ENCODE results near the gene AARS2. TPM values are rescaled to one million over a fixed set of nuclear protein-coding genes. Genes with fewer than 3 reads are reported as not detected.
"Not testable (repeated sequence)": the region's sequence is repeated elsewhere in the genome, so short reads cannot be mapped to it uniquely, and the experiment has no call there.

The AARS2 gene
- total RNA-seq, 4 donors from 2014 or later, result 13.9 to 17.7 (median 16.4) TPM

GRCh38 chr6:44329858-44330257 is 16.7 kb upstream of the AARS2 start:
- TF ChIP-seq POLR2AphosphoS5 (IDR thresholded peaks at IDR 0.05) (no peak), POLR2A (IDR thresholded peaks at IDR 0.05) (no peak), EP300 (IDR thresholded peaks at IDR 0.05) (no peak)
- TF ChIP-seq, protein P1, sequence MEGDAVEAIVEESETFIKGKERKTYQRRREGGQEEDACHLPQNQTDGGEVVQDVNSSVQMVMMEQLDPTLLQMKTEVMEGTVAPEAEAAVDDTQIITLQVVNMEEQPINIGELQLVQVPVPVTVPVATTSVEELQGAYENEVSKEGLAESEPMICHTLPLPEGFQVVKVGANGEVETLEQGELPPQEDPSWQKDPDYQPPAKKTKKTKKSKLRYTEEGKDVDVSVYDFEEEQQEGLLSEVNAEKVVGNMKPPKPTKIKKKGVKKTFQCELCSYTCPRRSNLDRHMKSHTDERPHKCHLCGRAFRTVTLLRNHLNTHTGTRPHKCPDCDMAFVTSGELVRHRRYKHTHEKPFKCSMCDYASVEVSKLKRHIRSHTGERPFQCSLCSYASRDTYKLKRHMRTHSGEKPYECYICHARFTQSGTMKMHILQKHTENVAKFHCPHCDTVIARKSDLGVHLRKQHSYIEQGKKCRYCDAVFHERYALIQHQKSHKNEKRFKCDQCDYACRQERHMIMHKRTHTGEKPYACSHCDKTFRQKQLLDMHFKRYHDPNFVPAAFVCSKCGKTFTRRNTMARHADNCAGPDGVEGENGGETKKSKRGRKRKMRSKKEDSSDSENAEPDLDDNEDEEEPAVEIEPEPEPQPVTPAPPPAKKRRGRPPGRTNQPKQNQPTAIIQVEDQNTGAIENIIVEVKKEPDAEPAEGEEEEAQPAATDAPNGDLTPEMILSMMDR (IDR thresholded peaks at IDR 0.05), result no peak
- H3K27me3 ChIP-seq, result peaks cover 17% of the 10 kb centered on the region
- 67% methylated on average over 5 of the region's 5 CpGs for WGBS

DNA sequence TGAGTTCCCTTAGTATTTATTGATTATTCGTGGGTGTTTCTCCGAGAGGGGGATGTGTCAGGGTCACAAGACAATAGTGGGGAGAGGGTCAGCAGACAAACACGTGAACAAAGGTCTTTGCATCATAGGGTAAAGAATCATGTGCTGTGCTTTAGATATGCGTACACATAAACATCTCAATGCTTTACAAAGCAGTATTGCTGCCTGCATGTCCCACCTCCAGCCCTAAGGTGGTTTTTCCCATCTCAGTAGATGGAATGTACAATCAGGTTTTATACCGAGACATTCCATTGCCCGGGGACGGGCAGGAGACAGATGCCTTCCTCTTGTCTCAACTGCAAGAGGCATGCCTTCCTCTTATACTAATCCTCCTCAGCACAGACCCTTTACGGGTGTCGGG is 15.1 kb upstream of the AARS2 start:
- DNase-seq (ENCODE audit: low spot score in 2 of 2); H3K4me3 ChIP-seq; H3K9me3 ChIP-seq; H3K27ac ChIP-seq; H3K4me1 ChIP-seq; H3K36me3 ChIP-seq: not testable (repeated sequence)
- WGBS, result 61% methylated on average over 4 of the region's 9 CpGs
- H3K27me3 ChIP-seq, result peaks cover 17% of the 10 kb centered on the region

More at GRCh38 chr6:44329858-44330257, 16.7 kb upstream of the AARS2 start:
- Histone ChIP-seq H3K4me1 (no peaks in the 10 kb centered on the region), H3K27ac (no peak overlapping the region), H3K36me3 (no peaks in the 10 kb centered on the region), H3K4me3 (no peak overlapping the region), H3K9me3 (no peaks in the 10 kb centered on the region)
- no peak for DNase-seq (ENCODE audit: low spot score in 2 of 2)

DNA sequence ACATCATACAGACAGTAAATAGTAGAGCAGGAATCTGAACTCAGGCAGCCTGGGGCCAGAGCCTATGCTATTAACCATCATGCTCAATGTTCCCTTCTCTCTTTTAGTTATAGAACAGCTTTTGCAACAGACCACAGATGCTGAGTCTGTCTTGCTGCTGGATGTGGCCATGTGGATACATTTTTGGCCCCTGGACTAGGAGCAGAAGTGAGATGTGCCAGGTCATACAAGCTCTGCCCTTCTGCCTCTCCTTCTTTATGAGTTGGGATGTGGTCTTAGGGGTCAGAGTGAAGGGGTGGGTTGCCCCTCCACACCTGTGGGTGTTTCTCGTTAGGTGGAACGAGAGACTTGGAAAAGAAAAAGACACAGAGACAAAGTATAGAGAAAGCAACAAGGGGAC is 14.6 kb upstream of the AARS2 start:
- Histone ChIP-seq H3K4me1 (no peaks in the 10 kb centered on the region), H3K9me3 (no peaks in the 10 kb centered on the region), H3K27ac (no peak overlapping the region), H3K36me3 (no peaks in the 10 kb centered on the region), H3K27me3 (peaks cover 17% of the 10 kb centered on the region), H3K4me3 (no peak overlapping the region)
- 80% methylated on average over 2 of the region's 2 CpGs for WGBS
- DNase-seq (ENCODE audit: low spot score in 2 of 2), result no peak
- no peak for TF ChIP-seq POLR2AphosphoS5 (IDR thresholded peaks at IDR 0.05)
- TF ChIP-seq, protein P1 (IDR thresholded peaks at IDR 0.05), result no peak
- no peak for TF ChIP-seq POLR2A (IDR thresholded peaks at IDR 0.05)
- TF ChIP-seq EP300 (IDR thresholded peaks at IDR 0.05), result no peak

GRCh38 chr6:44327096-44327495 is 13.9 kb upstream of the AARS2 start:
- no peak for DNase-seq (ENCODE audit: low spot score in 2 of 2)
- TF ChIP-seq, protein P1 (IDR thresholded peaks at IDR 0.05), result no peak
- TF ChIP-seq POLR2A (IDR thresholded peaks at IDR 0.05) (no peak), EP300 (IDR thresholded peaks at IDR 0.05) (no peak), POLR2AphosphoS5 (IDR thresholded peaks at IDR 0.05) (no peak)
- no peaks in the 10 kb centered on the region for H3K9me3 ChIP-seq
- peaks cover 17% of the 10 kb centered on the region for H3K27me3 ChIP-seq
- H3K27ac ChIP-seq, result no peak overlapping the region
- no peak overlapping the region for H3K4me3 ChIP-seq
- H3K36me3 ChIP-seq, result no peaks in the 10 kb centered on the region
- H3K4me1 ChIP-seq, result no peaks in the 10 kb centered on the region

DNA sequence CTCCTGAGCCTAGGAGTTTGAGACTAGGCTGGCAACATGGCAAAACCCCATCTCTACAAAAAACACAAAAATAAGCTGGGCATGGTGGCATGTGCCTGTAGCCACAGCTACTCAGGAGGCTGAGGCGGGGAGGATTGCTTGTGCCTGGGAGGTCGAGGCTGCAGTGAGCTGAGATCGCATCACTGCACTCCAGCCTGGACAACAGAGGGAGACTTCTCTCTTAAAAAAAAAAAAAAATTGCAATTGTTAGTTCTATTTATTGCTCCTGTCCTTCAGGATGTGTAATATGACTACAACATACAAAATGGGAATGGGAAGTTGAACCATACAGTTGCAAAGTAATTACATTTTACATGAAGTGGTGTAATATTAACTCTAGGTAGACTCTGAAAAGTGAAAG is 8.1 kb upstream of the AARS2 start:
- Histone ChIP-seq H3K9me3 (no peaks in the 10 kb centered on the region), H3K4me3 (no peak overlapping the region), H3K27ac (no peak overlapping the region), H3K36me3 (no peaks in the 10 kb centered on the region), H3K4me1 (no peaks in the 10 kb centered on the region), H3K27me3 (peaks cover 22% of the 10 kb centered on the region)
- TF ChIP-seq EP300 (IDR thresholded peaks at IDR 0.05), result no peak
- no peak for TF ChIP-seq POLR2A (IDR thresholded peaks at IDR 0.05)
- TF ChIP-seq, protein P1 (IDR thresholded peaks at IDR 0.05), result no peak
- TF ChIP-seq POLR2AphosphoS5 (IDR thresholded peaks at IDR 0.05), result no peak
- 88% methylated on average over 3 of the region's 3 CpGs for WGBS
- peak in 1 of 2 donors; percentile 16 for DNase-seq (ENCODE audit: low spot score in 2 of 2)

- H3K4me1 ChIP-seq, H3K9me3 ChIP-seq, H3K27ac ChIP-seq, H3K4me3 ChIP-seq, H3K36me3 ChIP-seq: not testable (repeated sequence)
- peak in 1 of 2 donors; percentile 5 for DNase-seq (ENCODE audit: low spot score in 2 of 2)
- WGBS, result 82% methylated on average over 9 of the region's 9 CpGs
- H3K27me3 ChIP-seq, result peaks cover 22% of the 10 kb centered on the region
Observed at GRCh38 chr6:44317136-44317631, 4.0 kb upstream of the AARS2 start.
